AG09319 (cell line): Measurements from ENCODE around the gene APH1B.

ENCODE experiments used
- DNase-seq: peaks from one replicate; pipeline ENCODE4 v3.0.0-alpha.2; 2010; ENCODE audit warnings: low read depth; ENCODE audit errors: extremely low read depth
- CTCF ChIP-seq: IDR thresholded peaks from 2 replicates; pipeline ENCODE4 v1.5.1; 2011; ENCODE audit warnings: low read depth, mild to moderate bottlenecking, inconsistent platforms, low read length, moderate library complexity

APH1B gene

GRCh38 chr15:63321462-63321861 lies 44.1 kb downstream of the APH1B start:
- TF ChIP-seq CTCF, result no peak
- DNase-seq, result no peak

GRCh38 chr15:63322541-63322940 lies 45.1 kb downstream of the APH1B start:
- no peak for DNase-seq
- no peak for TF ChIP-seq CTCF

GRCh38 chr15:63323798-63324563 lies 46.6 kb downstream of the APH1B start:
- TF ChIP-seq CTCF, result no peak
- no peak for DNase-seq

- no peak for TF ChIP-seq CTCF
- DNase-seq, result no peak
Observed at GRCh38 chr15:63324770-63325169, 47.4 kb downstream of the APH1B start.

- DNase-seq, result no peak
- TF ChIP-seq CTCF, result no peak
Observed at GRCh38 chr15:63327648-63328421, 50.4 kb downstream of the APH1B start.

- TF ChIP-seq CTCF, result no peak
- no peak for DNase-seq
Observed at GRCh38 chr15:63329567-63330350, 52.4 kb downstream of the APH1B start.
